ENCODE data around the gene ANKAR.

Gene ANKAR

GRCh38 chr2:189651284-189651683 is 23.2 kb upstream of the ANKAR start:
- TF ChIP-seq, protein P1, sequence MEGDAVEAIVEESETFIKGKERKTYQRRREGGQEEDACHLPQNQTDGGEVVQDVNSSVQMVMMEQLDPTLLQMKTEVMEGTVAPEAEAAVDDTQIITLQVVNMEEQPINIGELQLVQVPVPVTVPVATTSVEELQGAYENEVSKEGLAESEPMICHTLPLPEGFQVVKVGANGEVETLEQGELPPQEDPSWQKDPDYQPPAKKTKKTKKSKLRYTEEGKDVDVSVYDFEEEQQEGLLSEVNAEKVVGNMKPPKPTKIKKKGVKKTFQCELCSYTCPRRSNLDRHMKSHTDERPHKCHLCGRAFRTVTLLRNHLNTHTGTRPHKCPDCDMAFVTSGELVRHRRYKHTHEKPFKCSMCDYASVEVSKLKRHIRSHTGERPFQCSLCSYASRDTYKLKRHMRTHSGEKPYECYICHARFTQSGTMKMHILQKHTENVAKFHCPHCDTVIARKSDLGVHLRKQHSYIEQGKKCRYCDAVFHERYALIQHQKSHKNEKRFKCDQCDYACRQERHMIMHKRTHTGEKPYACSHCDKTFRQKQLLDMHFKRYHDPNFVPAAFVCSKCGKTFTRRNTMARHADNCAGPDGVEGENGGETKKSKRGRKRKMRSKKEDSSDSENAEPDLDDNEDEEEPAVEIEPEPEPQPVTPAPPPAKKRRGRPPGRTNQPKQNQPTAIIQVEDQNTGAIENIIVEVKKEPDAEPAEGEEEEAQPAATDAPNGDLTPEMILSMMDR (IDR thresholded peaks at IDR 0.05), result no peak

DNA sequence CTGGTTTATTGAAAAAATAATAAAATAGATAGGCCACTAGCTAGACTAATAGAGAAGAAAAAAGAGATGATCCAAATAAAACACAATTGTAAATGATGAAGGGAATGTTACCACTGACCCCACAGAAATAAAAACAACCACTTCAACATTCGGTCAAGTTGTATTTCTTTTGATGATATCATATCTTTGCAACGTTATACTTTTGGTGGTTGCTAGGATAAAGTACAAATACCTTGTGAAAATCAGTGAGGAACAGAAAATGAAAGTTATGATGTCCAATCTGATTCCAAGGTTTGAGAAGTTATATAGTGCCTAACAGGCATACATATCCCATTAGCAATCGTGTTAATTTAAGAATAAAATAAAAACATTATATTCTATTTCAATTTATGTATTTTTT is 19.8 kb upstream of the ANKAR start:
- TF ChIP-seq, protein P1 (IDR thresholded peaks at IDR 0.05), result no peak

DNA sequence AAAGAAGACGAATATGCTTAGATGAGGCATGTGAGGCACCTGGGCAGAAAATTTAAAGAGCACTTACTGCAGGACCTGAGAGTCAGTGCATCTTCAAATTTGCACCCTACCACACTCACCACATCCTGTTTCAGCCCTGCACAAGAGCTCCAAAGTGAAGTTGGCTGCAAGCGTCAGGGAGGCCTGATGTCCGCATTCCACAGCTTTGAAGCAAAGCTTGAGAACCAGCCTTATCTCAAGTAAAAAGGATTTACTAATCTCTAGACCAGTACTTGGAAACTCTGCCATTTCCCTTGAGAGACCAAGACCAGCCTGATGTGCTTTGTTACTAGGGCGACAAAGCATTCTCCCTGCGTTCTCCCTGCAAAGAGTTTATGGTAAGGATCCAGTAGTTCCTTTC is 16.6 kb upstream of the ANKAR start:
- TF ChIP-seq, protein P1 (IDR thresholded peaks at IDR 0.05), result no peak

GRCh38 chr2:189658306-189659212 is 15.9 kb upstream of the ANKAR start:
- TF ChIP-seq, protein P1 (IDR thresholded peaks at IDR 0.05), result no peak

DNA sequence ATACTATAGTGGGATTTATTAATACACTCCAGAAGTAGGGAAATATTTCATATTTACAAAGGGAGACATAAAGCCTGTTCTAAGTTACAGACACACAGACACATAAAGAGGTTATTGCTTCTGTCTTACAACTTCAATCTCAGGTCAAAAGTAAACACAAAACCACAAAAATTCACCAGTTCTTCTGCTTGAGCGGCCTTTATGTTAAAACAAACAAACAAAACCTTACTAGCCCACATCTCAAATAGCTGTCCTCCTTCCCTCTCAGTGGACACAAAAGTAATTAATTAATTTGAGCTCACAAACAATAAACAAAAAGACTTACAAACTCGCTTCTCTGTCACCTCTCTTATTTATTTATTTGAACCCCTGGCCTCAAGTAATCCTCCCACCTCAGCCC is 14.7 kb upstream of the ANKAR start:
- TF ChIP-seq, protein P1 (IDR thresholded peaks at IDR 0.05), result no peak

DNA sequence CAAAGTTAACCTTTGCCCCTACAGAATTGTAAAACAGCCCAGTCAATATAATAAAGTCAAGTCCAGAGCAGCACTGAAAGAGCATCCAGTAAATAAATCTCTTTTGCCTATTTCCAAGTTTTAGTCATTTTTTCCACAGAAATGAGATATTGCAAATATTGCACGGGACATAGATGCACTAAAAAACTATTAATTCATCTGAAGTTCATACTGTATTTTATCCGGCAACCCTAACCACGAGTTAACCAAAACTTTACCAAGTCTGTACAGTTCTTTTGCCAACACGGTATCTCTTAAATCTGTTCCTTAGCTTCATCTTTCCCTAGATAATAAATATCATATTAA is 13.7 kb upstream of the ANKAR start:
- TF ChIP-seq, protein P1 (IDR thresholded peaks at IDR 0.05), result no peak

DNA sequence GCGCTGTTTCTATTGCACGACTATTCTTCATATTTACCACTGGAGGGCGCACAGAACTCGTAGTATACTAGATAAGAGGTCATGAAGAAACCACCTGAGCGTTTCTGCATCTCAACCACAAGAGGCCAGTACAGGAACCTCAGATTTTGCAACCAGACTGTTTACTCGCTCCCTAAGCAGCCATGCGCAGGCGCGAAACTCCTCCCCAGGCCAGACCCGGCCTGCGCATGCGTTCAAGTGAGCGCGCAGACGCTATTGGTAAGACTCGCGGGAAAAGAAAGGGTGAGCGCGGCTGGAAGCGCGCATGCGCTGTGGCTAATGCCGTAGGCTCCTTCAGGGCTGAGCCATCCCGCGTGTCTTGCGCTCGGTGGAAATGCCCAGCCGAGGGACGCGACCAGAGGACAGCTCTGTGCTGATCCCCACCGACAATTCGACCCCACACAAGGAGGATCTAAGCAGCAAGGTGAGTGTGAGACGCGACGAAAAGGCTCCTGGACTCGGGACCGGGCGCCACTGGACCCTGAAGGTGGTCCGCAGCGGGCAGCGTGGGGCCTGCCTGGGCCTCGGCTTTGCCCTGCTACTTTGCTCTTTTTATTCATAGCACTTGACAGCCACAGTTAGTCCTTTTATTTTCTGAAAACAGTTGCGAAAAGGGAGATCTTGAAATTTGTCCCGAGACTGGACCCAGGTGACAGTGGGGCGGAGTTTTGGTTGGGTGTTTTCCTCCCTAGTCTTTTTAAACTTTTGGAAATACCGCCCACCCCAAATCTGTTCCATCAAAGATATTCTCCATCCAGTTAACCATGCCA is 13.1 kb upstream of the ANKAR start, which contains the start of gene ASNSD1:
ASNSD1 (plus strand) TSS at position 312 of the 809 bp plus-strand sequence. CDS start 4,674 bp downstream, outside the sequence.
- TF ChIP-seq, protein P1 (IDR thresholded peaks at IDR 0.05), result peak; percentile 91

Measured in LNCAP (cell line).